Mesendoderm (in vitro differentiated cells): ENCODE data around the gene GTF2A1L.

Source experiments
- DNase-seq: peaks from one replicate; pipeline ENCODE4 v3.0.0; 2013
- H2AK5ac ChIP-seq: 2 replicates; pipeline ENCODE4 v1.6.1; 2013; ENCODE audit warnings: low read length, inconsistent platforms
- H2BK120ac ChIP-seq: 2 replicates; pipeline ENCODE4 v1.6.1; 2013; ENCODE audit warnings: low read depth, mild to moderate bottlenecking, low read length, moderate library complexity, mixed read lengths
- H2BK15ac ChIP-seq: replicated peaks from 2 replicates; pipeline ENCODE4 v1.6.1; 2013; ENCODE audit warnings: low read depth, mild to moderate bottlenecking, moderate library complexity
- H2BK5ac ChIP-seq: 2 replicates; pipeline ENCODE4 v1.6.1; 2013; ENCODE audit warnings: low read length, inconsistent platforms
- H3K18ac ChIP-seq: 2 replicates; pipeline ENCODE4 v1.6.1; 2013; ENCODE audit warnings: mild to moderate bottlenecking, low read length, mixed read lengths
- H3K23ac ChIP-seq: one replicate; pipeline ENCODE4 v1.6.1; 2013; ENCODE audit warnings: low read length
- H3K27ac ChIP-seq: 2 replicates; pipeline ENCODE4 v1.5.1; 2013; ENCODE audit warnings: low read depth, mild to moderate bottlenecking, inconsistent platforms, low read length, moderate library complexity
- H3K27me3 ChIP-seq: 2 replicates; pipeline ENCODE4 v1.6.1; 2013; ENCODE audit warnings: low read length, control low read depth, mild to moderate bottlenecking, inconsistent platforms; ENCODE audit not compliant: insufficient read depth, poor library complexity
- H3K36me3 ChIP-seq: 2 replicates; pipeline ENCODE4 v1.6.1; 2013; ENCODE audit warnings: low read length, inconsistent platforms; ENCODE audit not compliant: control insufficient read depth, insufficient read depth
- H3K4ac ChIP-seq: one replicate; pipeline ENCODE4 v1.6.1; 2013; ENCODE audit warnings: low read depth, mild to moderate bottlenecking, low read length, moderate library complexity
- H3K4me1 ChIP-seq: 2 replicates; pipeline ENCODE4 v1.6.1; 2013; ENCODE audit warnings: low read depth, low read length, inconsistent platforms; ENCODE audit not compliant: control insufficient read depth
- H3K4me2 ChIP-seq: 2 replicates; pipeline ENCODE4 v1.6.1; 2013; ENCODE audit warnings: low read length
- H3K4me3 ChIP-seq: 2 replicates; pipeline ENCODE4 v1.5.1; 2013; ENCODE audit warnings: mild to moderate bottlenecking, low read length
- H3K56ac ChIP-seq: one replicate; pipeline ENCODE4 v1.6.1; 2013; ENCODE audit warnings: low read length
- H3K79me1 ChIP-seq: 2 replicates; pipeline ENCODE4 v1.6.1; 2013; ENCODE audit warnings: low read length, inconsistent platforms
- H3K79me2 ChIP-seq: 2 replicates; pipeline ENCODE4 v1.6.1; 2013; ENCODE audit warnings: mild to moderate bottlenecking, low read length; ENCODE audit not compliant: control insufficient read depth, insufficient read depth
- H3K9ac ChIP-seq: 2 replicates; pipeline ENCODE4 v1.6.1; 2013; ENCODE audit warnings: low read length, inconsistent platforms
- H4K5ac ChIP-seq: one replicate; pipeline ENCODE4 v1.6.1; 2013; ENCODE audit warnings: low read length
- H4K8ac ChIP-seq: one replicate; pipeline ENCODE4 v1.6.1; 2013; ENCODE audit warnings: low read depth, mild to moderate bottlenecking, control low read depth, low read length, moderate library complexity
- WGBS: extraction: QIAGEN DNeasy Blood & Tissue Kit; methylation state at CpG from one replicate; pipeline ENCODE4 v1.1.7; 2013; ENCODE audit warnings: low lambda C conversion rate, missing lambda C conversion rate; ENCODE audit not compliant: insufficient coverage; ENCODE audit errors: extremely low coverage; 5-methylcytosine and 5-hydroxymethylcytosine counted together

GTF2A1L gene

DNA sequence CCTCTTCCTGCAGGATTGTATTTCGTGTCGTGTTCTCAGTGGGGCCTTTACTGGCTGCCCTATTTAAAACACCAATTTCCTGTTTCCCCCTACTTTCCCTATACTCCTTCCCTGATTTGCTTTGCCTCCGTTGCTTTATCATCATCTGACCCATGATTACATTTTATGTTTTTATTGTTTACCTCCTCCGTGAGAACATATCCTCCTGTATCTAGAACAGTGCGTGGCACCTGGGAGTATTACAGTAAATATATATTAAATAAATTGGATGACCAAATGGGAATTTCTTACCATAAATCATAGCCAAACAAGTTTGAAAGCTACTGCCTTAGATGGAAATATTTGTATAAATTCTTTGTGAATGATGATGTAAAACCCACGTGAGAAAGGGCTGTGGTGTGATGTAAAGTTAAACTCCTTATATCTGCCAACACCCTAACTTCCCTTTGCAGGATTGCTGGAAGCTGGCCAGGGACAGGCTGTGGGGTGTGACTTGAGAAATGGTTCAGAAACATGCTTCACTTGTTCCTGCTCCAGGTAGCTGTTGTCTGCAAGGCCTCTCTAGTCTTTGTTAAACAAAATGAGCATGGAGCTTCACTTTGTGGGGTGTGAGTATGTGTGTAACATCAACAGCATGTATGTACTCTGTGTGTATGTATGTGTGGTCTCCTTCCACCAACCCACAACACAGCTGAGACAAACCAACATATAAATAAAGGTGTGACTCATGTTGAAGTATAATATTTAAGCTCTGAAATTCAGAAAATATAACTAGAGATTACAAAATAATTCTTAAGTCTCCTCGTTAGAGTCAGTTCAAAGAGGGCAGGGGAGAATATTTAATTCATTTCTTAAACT is 97.6 kb downstream of the GTF2A1L start:
- Histone ChIP-seq H3K4me1 (no peaks in the 10 kb centered on the region), H3K79me1 (no peaks in the 10 kb centered on the region), H4K5ac (no peak overlapping the region), H3K27ac (no peak overlapping the region), H2BK5ac (no peak overlapping the region), H3K56ac (no peak overlapping the region), H2AK5ac (no peak overlapping the region), H2BK120ac (no peak overlapping the region), H3K4me2 (no peak overlapping the region), H4K8ac (no peak overlapping the region), H2BK15ac (no peak overlapping the region), H3K18ac (no peak overlapping the region), H3K9ac (no peak overlapping the region), H3K4me3 (no peak overlapping the region), H3K4ac (no peak overlapping the region), H3K27me3 (no peaks in the 10 kb centered on the region), H3K23ac (no peak overlapping the region), H3K79me2 (no peaks in the 10 kb centered on the region), H3K36me3 (no peaks in the 10 kb centered on the region)
- no CpG with 5 or more reads among the region's 7 CpGs for WGBS
- DNase-seq = no peak

DNA sequence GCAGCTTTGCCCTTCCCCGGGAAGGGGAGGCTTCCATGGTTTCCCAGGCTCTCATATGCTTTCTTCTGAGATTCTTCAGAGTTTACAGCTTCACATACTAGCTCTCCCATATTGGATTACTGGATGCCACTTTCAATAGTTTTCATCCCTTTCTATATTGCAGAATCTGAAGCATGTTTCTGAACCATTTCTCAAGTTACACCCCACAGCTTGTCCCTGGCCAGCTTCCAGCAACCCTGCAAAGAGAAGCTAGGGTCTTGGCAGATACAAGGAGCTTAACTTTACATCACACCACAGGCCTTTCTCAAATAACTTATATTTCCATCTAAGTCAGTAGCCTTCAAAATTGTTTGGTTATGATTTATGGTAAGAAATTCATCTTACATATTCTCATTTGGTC is 98.3 kb downstream of the GTF2A1L start:
- DNase-seq = no peak
- no CpG with 5 or more reads among the region's 1 CpG for WGBS
- H3K9ac ChIP-seq = no peak overlapping the region

DNA sequence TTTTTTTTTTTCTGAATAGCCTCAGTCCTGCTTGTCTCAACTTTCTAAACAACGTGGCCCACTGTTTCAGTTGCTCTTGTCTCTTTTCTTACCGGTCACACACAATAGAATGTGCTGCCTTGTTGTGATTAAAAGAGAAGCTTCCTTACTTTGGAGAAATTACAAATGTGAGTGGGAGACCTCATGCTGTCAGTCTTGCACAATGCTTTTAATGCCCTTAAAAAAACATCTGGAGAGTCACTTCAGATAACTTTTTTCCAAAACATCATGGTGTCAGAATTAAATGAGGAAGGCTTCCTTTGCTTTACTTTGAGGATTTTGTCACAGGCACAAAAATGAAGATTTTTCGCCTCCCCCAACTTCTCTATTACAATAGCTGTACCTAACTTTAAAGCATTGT is 100.2 kb downstream of the GTF2A1L start:
- Histone ChIP-seq H2AK5ac (no peak overlapping the region), H3K56ac (no peak overlapping the region), H3K4me2 (no peak overlapping the region), H3K79me2 (no peaks in the 10 kb centered on the region), H3K79me1 (no peaks in the 10 kb centered on the region), H3K4me3 (no peak overlapping the region), H4K5ac (no peak overlapping the region), H3K27ac (no peak overlapping the region), H3K27me3 (no peaks in the 10 kb centered on the region), H2BK120ac (no peak overlapping the region), H3K18ac (no peak overlapping the region), H2BK15ac (no peak overlapping the region), H4K8ac (no peak overlapping the region), H3K9ac (no peak overlapping the region), H3K36me3 (no peaks in the 10 kb centered on the region), H2BK5ac (no peak overlapping the region), H3K4ac (no peak overlapping the region), H3K4me1 (no peaks in the 10 kb centered on the region), H3K23ac (no peak overlapping the region)
- DNase-seq = no peak
- no CpG with 5 or more reads among the region's 3 CpGs for WGBS

More for the DNA sequence above, 98.3 kb downstream of the GTF2A1L start:
- no peaks in the 10 kb centered on the region for H3K27me3 ChIP-seq
- H3K27ac ChIP-seq = no peak overlapping the region
- no peaks in the 10 kb centered on the region for H3K36me3 ChIP-seq
- no peak overlapping the region for H3K18ac ChIP-seq
- H3K4ac ChIP-seq = no peak overlapping the region
- no peaks in the 10 kb centered on the region for H3K4me1 ChIP-seq
- no peak overlapping the region for H3K4me3 ChIP-seq
- H2BK15ac ChIP-seq = no peak overlapping the region
- no peak overlapping the region for H4K8ac ChIP-seq
- H3K79me2 ChIP-seq = no peaks in the 10 kb centered on the region
- H2BK5ac ChIP-seq = no peak overlapping the region
- no peak overlapping the region for H4K5ac ChIP-seq
- H2BK120ac ChIP-seq = no peak overlapping the region
- no peak overlapping the region for H3K56ac ChIP-seq
- H3K23ac ChIP-seq = no peak overlapping the region
- no peaks in the 10 kb centered on the region for H3K79me1 ChIP-seq
- no peak overlapping the region for H3K4me2 ChIP-seq
- no peak overlapping the region for H2AK5ac ChIP-seq

DNA sequence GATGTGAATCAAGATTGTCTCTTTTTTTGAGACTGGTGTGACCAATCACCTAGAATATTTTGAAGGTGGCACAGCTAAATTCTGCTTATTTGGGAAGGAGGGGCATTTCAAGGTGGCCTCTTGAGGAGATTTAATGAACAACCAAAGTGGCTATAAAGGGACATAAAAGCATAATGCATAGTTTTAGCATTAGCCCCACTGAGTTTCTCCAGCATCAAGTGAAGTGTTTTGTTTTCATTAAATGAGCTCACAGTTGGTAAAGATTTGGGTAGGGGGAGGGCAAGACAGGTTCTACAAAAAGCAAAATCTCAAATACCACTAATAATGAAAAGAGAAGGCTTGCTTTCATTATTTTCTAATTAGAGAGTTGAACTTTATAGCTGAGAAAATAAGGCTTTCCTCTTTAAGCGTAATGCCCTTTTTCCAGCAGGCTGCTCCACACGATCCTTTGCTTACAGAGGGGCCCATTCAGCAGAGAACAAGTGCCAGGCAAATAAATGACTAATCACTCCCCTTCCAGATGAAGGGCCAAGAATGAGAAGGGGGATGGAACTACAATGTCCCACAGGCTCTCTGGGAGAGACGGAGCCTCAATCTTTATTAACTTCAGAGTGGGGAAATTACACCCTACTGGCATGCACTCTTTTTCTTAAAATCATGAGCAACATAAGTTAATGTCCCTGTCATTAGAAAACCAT is 102.0 kb downstream of the GTF2A1L start:
- Histone ChIP-seq H4K8ac (no peak overlapping the region), H3K4me3 (no peak overlapping the region), H3K23ac (no peak overlapping the region), H3K4ac (no peak overlapping the region), H3K36me3 (no peaks in the 10 kb centered on the region), H3K27me3 (no peaks in the 10 kb centered on the region), H2BK15ac (no peak overlapping the region), H4K5ac (no peak overlapping the region), H2AK5ac (no peak overlapping the region), H3K4me2 (no peak overlapping the region), H2BK120ac (no peak overlapping the region), H3K27ac (no peak overlapping the region), H2BK5ac (no peak overlapping the region), H3K79me1 (no peaks in the 10 kb centered on the region), H3K18ac (no peak overlapping the region), H3K79me2 (no peaks in the 10 kb centered on the region), H3K56ac (no peak overlapping the region), H3K4me1 (no peaks in the 10 kb centered on the region), H3K9ac (no peak overlapping the region)
- WGBS = no CpG with 5 or more reads among the region's 3 CpGs
- no peak for DNase-seq

DNA sequence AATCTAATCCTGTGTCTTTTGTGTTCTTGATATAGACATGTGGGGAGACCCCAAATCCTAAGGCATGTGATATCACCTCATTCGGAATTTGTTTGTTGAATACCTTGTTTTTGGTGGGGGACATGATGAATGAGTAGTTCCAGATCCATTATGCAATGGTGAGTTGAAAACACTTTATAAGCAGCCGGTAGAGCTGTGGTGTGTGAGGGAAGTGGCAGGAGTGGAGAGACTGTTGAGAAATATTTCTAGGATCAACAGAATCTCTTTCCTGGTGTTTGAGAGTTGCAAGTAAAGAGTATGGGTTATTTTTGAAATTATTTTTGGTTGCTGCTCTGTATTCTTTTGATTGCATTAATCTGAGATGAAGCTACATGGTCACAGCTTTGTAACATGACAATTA is 103.5 kb downstream of the GTF2A1L start:
- H3K4me2 ChIP-seq = no peak overlapping the region
- no peak overlapping the region for H2AK5ac ChIP-seq
- no peak overlapping the region for H3K18ac ChIP-seq
- H3K79me1 ChIP-seq = no peaks in the 10 kb centered on the region
- H2BK5ac ChIP-seq = no peak overlapping the region
- no peaks in the 10 kb centered on the region for H3K36me3 ChIP-seq
- no peak overlapping the region for H3K4ac ChIP-seq
- H3K23ac ChIP-seq = no peak overlapping the region
- H3K79me2 ChIP-seq = no peaks in the 10 kb centered on the region
- no peak overlapping the region for H3K56ac ChIP-seq
- H3K4me1 ChIP-seq = no peaks in the 10 kb centered on the region
- H2BK15ac ChIP-seq = no peak overlapping the region
- no peak overlapping the region for H3K4me3 ChIP-seq
- H3K27me3 ChIP-seq = no peaks in the 10 kb centered on the region
- H4K5ac ChIP-seq = no peak overlapping the region
- WGBS = no CpG with 5 or more reads among the region's 2 CpGs
- H4K8ac ChIP-seq = no peak overlapping the region
- H2BK120ac ChIP-seq = no peak overlapping the region
- no peak overlapping the region for H3K9ac ChIP-seq
- no peak overlapping the region for H3K27ac ChIP-seq
- no peak for DNase-seq
